CD8-positive, alpha-beta memory T cell (primary cell): Measurements from ENCODE around the gene DLGAP5. TPM values are rescaled to one million over a fixed set of nuclear protein-coding genes. Genes with fewer than 3 reads are reported as not detected.

ENCODE experiments used
- CTCF ChIA-PET: fragments of 350-600 bp; sonication (Branson Sonifier 250); formaldehyde crosslinking; loops from one replicate; lab custom pipeline; 2021; ENCODE audit warnings: antibody characterized with exemption; lab: Charles Lee
- POLR2A ChIA-PET: fragments of 350-600 bp; sonication (Branson Sonifier 250); formaldehyde crosslinking; loops from one replicate; lab custom pipeline; 2021; ENCODE audit warnings: antibody characterized with exemption; lab: Charles Lee
- DNase-seq, 5 donors: peaks; one replicate each; pipeline versions ENCODE4 v3.0.0 to v3.0.0-alpha.2; 2020 to 2022; ENCODE audit warnings: mixed read lengths in 1 of 5
- H3K27ac ChIP-seq: one replicate; pipeline ENCODE4 v1.7.0; 2013; ENCODE audit warnings: low read depth, mild to moderate bottlenecking, low read length, moderate library complexity
- H3K27me3 ChIP-seq: 2 replicates; pipeline ENCODE4 v1.7.0; 2013; ENCODE audit warnings: low read length, mild to moderate bottlenecking; ENCODE audit not compliant: insufficient read depth, poor library complexity, severe bottlenecking
- H3K36me3 ChIP-seq: 2 replicates; pipeline ENCODE4 v1.7.0; 2013; ENCODE audit warnings: mild to moderate bottlenecking, low read length, moderate library complexity; ENCODE audit not compliant: insufficient read depth
- H3K4me1 ChIP-seq: 2 replicates; pipeline ENCODE4 v1.7.0; 2013; ENCODE audit warnings: mild to moderate bottlenecking, low read length, moderate library complexity; ENCODE audit not compliant: insufficient read depth
- H3K4me3 ChIP-seq: 2 replicates; pipeline ENCODE4 v1.7.0; 2013; ENCODE audit warnings: mild to moderate bottlenecking, low read length
- H3K9me3 ChIP-seq: 2 replicates; pipeline ENCODE4 v1.7.0; 2013; ENCODE audit warnings: mild to moderate bottlenecking, low read length
- H3K27ac Mint-ChIP-seq, 8 donors: one replicate each; pipeline ENCODE4 v1.8.0; 2020 to 2021; ENCODE audit warnings: mixed read lengths in 8 of 8, mild to moderate bottlenecking in 6 of 8, inconsistent platforms in 3 of 8, moderate library complexity in 3 of 8
- H3K27me3 Mint-ChIP-seq, 2 donors: one replicate each; pipeline ENCODE4 v1.8.0; 2020 to 2021; ENCODE audit warnings: mixed read lengths in 2 of 2, mild to moderate bottlenecking in 1 of 2, moderate library complexity in 1 of 2
- H3K36me3 Mint-ChIP-seq, 3 donors: one replicate each; pipeline ENCODE4 v1.8.0; 2020 to 2021; ENCODE audit warnings: mixed read lengths in 3 of 3, inconsistent platforms in 1 of 3, mild to moderate bottlenecking in 1 of 3
- H3K4me1 Mint-ChIP-seq, 3 donors: one replicate each; pipeline ENCODE4 v1.8.0; 2020 to 2021; ENCODE audit warnings: mixed read lengths in 3 of 3, inconsistent platforms in 1 of 3, mild to moderate bottlenecking in 1 of 3
- H3K4me3 Mint-ChIP-seq, 7 donors: one replicate each; pipeline ENCODE4 v1.8.0; 2020 to 2021; ENCODE audit warnings: mixed read lengths in 7 of 7, mild to moderate bottlenecking in 6 of 7, moderate library complexity in 4 of 7, inconsistent platforms in 2 of 7
- H3K9me3 Mint-ChIP-seq, 5 donors: one replicate each; pipeline ENCODE4 v1.8.0; 2020 to 2022; ENCODE audit warnings: mixed read lengths in 5 of 5, mild to moderate bottlenecking in 3 of 5, moderate library complexity in 2 of 5, inconsistent platforms in 1 of 5
- polyA plus RNA-seq: library from polyadenylated mRNA; unstranded; fragments of 300-500 nt; fragmentation: Illumina TruSeq; gene quantifications from one replicate; pipeline ENCODE4 v1.2.3, GENCODE V29; 2021
- total RNA-seq, 2 experiments: library from RNA; stranded (reverse); gene quantifications; one replicate each; pipeline ENCODE4 v1.2.3, GENCODE V29; 2021

The DLGAP5 gene
- total and polyA plus RNA-seq, 3 experiments from 2014 or later = 0.21 to 38.8 (median 36.0) TPM

- no peak overlapping the region for H3K4me3 ChIP-seq
- H3K4me1 Mint-ChIP-seq = peaks cover 38 to 52% (median 38%) of the 10 kb centered on the region in 3 donors
- peaks cover 18% of the 10 kb centered on the region for H3K4me1 ChIP-seq
- H3K9me3 Mint-ChIP-seq = no peaks in the 10 kb centered on the region
- H3K27ac Mint-ChIP-seq = no peak overlapping the region
- ChIA-PET CTCF (interaction anchor here (1.5 kb wide), 1 partner anchor 38 kb away, joined by 4 read pairs; no protein-coding TSS in a partner anchor), POLR2A (interaction anchor here (0.6 kb wide), 1 partner anchor 112 kb away, joined by 5 read pairs; no protein-coding TSS in a partner anchor)
- no peaks in the 10 kb centered on the region for H3K36me3 ChIP-seq
- H3K27ac ChIP-seq = no peak overlapping the region
- H3K27me3 ChIP-seq = no peaks in the 10 kb centered on the region
- no peaks in the 10 kb centered on the region for H3K9me3 ChIP-seq
- H3K27me3 Mint-ChIP-seq = no peaks in the 10 kb centered on the region
- H3K4me3 Mint-ChIP-seq = peak overlapping the region in 2 of 7 donors; percentile 84 to 91
- no peak for DNase-seq
- peaks cover 0 to 3% (median 0%) of the 10 kb centered on the region in 3 donors for H3K36me3 Mint-ChIP-seq
Observed at GRCh38 chr14:55127460-55127951, 63.9 kb downstream of the DLGAP5 start.

GRCh38 chr14:55126932-55127459 is 64.4 kb downstream of the DLGAP5 start:
- ChIA-PET CTCF (no interaction called here), POLR2A (interaction anchor here (0.5 kb wide), 1 partner anchor 226 kb away, joined by 3 read pairs; no protein-coding TSS in a partner anchor)
- Histone ChIP-seq H3K27ac (no peak overlapping the region), H3K4me1 (peaks cover 18% of the 10 kb centered on the region), H3K27me3 (no peaks in the 10 kb centered on the region), H3K4me3 (no peak overlapping the region), H3K36me3 (no peaks in the 10 kb centered on the region), H3K9me3 (no peaks in the 10 kb centered on the region)
- DNase-seq = no peak
- Mint-ChIP-seq H3K4me3 (peak overlapping the region in 1 of 7 donors; percentile 91), H3K9me3 (no peaks in the 10 kb centered on the region), H3K4me1 (peaks cover 38 to 47% (median 38%) of the 10 kb centered on the region in 3 donors), H3K36me3 (peaks cover 0 to 3% (median 0%) of the 10 kb centered on the region in 3 donors), H3K27me3 (no peaks in the 10 kb centered on the region), H3K27ac (peak overlapping the region in 2 of 8 donors; percentile 20 to 36)

- Mint-ChIP-seq H3K9me3 (no peaks in the 10 kb centered on the region), H3K4me3 (peak overlapping the region in 1 of 7 donors; percentile 68), H3K4me1 (peaks cover 30 to 37% (median 32%) of the 10 kb centered on the region in 3 donors), H3K27ac (peak overlapping the region in 5 of 8 donors; percentile 12 to 82 (median 48)), H3K36me3 (peaks cover 0 to 3% (median 0%) of the 10 kb centered on the region in 3 donors), H3K27me3 (no peaks in the 10 kb centered on the region)
- Histone ChIP-seq H3K4me3 (no peak overlapping the region), H3K9me3 (no peaks in the 10 kb centered on the region), H3K36me3 (no peaks in the 10 kb centered on the region), H3K27me3 (no peaks in the 10 kb centered on the region), H3K27ac (no peak overlapping the region), H3K4me1 (peaks cover 18% of the 10 kb centered on the region)
- POLR2A ChIA-PET = no interaction called here
- CTCF ChIA-PET = interaction anchor here (1.1 to 2.9 kb wide), 3 partner anchors 22 to 36 kb away, joined by 4 to 8 read pairs (median 4); no protein-coding TSS in a partner anchor
- DNase-seq = no peak
Observed at GRCh38 chr14:55126034-55126433, 65.4 kb downstream of the DLGAP5 start.

GRCh38 chr14:55125403-55125802 is 66.0 kb downstream of the DLGAP5 start:
- Mint-ChIP-seq H3K27ac (peak overlapping the region in 6 of 8 donors; percentile 8 to 95 (median 65)), H3K4me3 (peak overlapping the region in 4 of 7 donors; percentile 20 to 68 (median 49)), H3K36me3 (peaks cover 0 to 3% (median 0%) of the 10 kb centered on the region in 3 donors), H3K4me1 (peaks cover 26 to 32% (median 30%) of the 10 kb centered on the region in 3 donors), H3K9me3 (no peaks in the 10 kb centered on the region), H3K27me3 (no peaks in the 10 kb centered on the region)
- Histone ChIP-seq H3K27ac (no peak overlapping the region), H3K27me3 (no peaks in the 10 kb centered on the region), H3K36me3 (no peaks in the 10 kb centered on the region), H3K9me3 (no peaks in the 10 kb centered on the region), H3K4me1 (peaks cover 18% of the 10 kb centered on the region), H3K4me3 (no peak overlapping the region)
- ChIA-PET POLR2A (no interaction called here), CTCF (interaction anchor here (1.1 to 2.9 kb wide), 3 partner anchors 22 to 36 kb away, joined by 4 to 8 read pairs (median 4); no protein-coding TSS in a partner anchor)
- DNase-seq = no peak

GRCh38 chr14:55124774-55125386 is 66.5 kb downstream of the DLGAP5 start:
- Mint-ChIP-seq H3K4me3 (peak overlapping the region in 1 of 7 donors; percentile 68), H3K27ac (peak overlapping the region in 3 of 8 donors; percentile 6 to 95 (median 82)), H3K36me3 (no peaks in the 10 kb centered on the region), H3K27me3 (no peaks in the 10 kb centered on the region), H3K4me1 (peaks cover 22 to 27% (median 26%) of the 10 kb centered on the region in 3 donors), H3K9me3 (no peaks in the 10 kb centered on the region)
- no peak overlapping the region for H3K4me3 ChIP-seq
- no peak for DNase-seq
- ChIA-PET CTCF (interaction anchor here (0.8 to 2.9 kb wide), 4 partner anchors 10 to 35 kb away, joined by 3 to 8 read pairs (median 4); no protein-coding TSS in a partner anchor), POLR2A (interaction anchor here (2.0 kb wide), 1 partner anchor 22 kb away, joined by 6 read pairs; no protein-coding TSS in a partner anchor)
- no peak overlapping the region for H3K27ac ChIP-seq
- no peaks in the 10 kb centered on the region for H3K27me3 ChIP-seq
- no peaks in the 10 kb centered on the region for H3K36me3 ChIP-seq
- H3K4me1 ChIP-seq = peaks cover 15% of the 10 kb centered on the region
- H3K9me3 ChIP-seq = no peaks in the 10 kb centered on the region

GRCh38 chr14:55123852-55124639 is 67.3 kb downstream of the DLGAP5 start:
- DNase-seq = no peak
- no peaks in the 10 kb centered on the region for H3K36me3 Mint-ChIP-seq
- Histone ChIP-seq H3K27me3 (no peaks in the 10 kb centered on the region), H3K4me1 (peaks cover 12% of the 10 kb centered on the region), H3K4me3 (no peak overlapping the region), H3K36me3 (no peaks in the 10 kb centered on the region), H3K27ac (no peak overlapping the region), H3K9me3 (no peaks in the 10 kb centered on the region)
- no peaks in the 10 kb centered on the region for H3K9me3 Mint-ChIP-seq
- H3K4me3 Mint-ChIP-seq = no peak overlapping the region
- CTCF ChIA-PET = interaction anchor here (0.8 to 2.9 kb wide), 3 partner anchors 10 to 34 kb away, joined by 3 to 8 read pairs (median 4); no protein-coding TSS in a partner anchor
- no peaks in the 10 kb centered on the region for H3K27me3 Mint-ChIP-seq
- POLR2A ChIA-PET = interaction anchor here (2.0 kb wide), 1 partner anchor 21 kb away, joined by 6 read pairs; no protein-coding TSS in a partner anchor
- H3K4me1 Mint-ChIP-seq = peaks cover 21 to 25% (median 23%) of the 10 kb centered on the region in 3 donors
- H3K27ac Mint-ChIP-seq = peak overlapping the region in 2 of 8 donors; percentile 26 to 82

GRCh38 chr14:55123101-55123500 is 68.3 kb downstream of the DLGAP5 start:
- Histone ChIP-seq H3K27me3 (no peaks in the 10 kb centered on the region), H3K4me3 (no peak overlapping the region), H3K36me3 (no peaks in the 10 kb centered on the region), H3K4me1 (peaks cover 12% of the 10 kb centered on the region), H3K9me3 (no peaks in the 10 kb centered on the region), H3K27ac (no peak overlapping the region)
- DNase-seq = no peak
- Mint-ChIP-seq H3K4me3 (no peak overlapping the region), H3K27me3 (no peaks in the 10 kb centered on the region), H3K36me3 (no peaks in the 10 kb centered on the region), H3K9me3 (no peaks in the 10 kb centered on the region), H3K4me1 (peaks cover 19 to 22% (median 21%) of the 10 kb centered on the region in 3 donors), H3K27ac (no peak overlapping the region)
- ChIA-PET POLR2A (interaction anchor here (2.0 kb wide), 1 partner anchor 20 kb away, joined by 6 read pairs; no protein-coding TSS in a partner anchor), CTCF (interaction anchor here (2.9 kb wide), 1 partner anchor 19 kb away, joined by 8 read pairs; no protein-coding TSS in a partner anchor)
